NCI-H510A treated with DMSO at 0.1 percent for 48 hours (cell line): ENCODE measurements around the gene SGMS1.
"Not testable (repeated sequence)": the region's sequence is repeated elsewhere in the genome, so short reads cannot be mapped to it uniquely, and the experiment has no call there.

Source experiments
- DNase-seq: peaks from one replicate; lab custom pipeline; 2025; lab: John Stamatoyannopoulos, UW

The SGMS1 gene

DNA sequence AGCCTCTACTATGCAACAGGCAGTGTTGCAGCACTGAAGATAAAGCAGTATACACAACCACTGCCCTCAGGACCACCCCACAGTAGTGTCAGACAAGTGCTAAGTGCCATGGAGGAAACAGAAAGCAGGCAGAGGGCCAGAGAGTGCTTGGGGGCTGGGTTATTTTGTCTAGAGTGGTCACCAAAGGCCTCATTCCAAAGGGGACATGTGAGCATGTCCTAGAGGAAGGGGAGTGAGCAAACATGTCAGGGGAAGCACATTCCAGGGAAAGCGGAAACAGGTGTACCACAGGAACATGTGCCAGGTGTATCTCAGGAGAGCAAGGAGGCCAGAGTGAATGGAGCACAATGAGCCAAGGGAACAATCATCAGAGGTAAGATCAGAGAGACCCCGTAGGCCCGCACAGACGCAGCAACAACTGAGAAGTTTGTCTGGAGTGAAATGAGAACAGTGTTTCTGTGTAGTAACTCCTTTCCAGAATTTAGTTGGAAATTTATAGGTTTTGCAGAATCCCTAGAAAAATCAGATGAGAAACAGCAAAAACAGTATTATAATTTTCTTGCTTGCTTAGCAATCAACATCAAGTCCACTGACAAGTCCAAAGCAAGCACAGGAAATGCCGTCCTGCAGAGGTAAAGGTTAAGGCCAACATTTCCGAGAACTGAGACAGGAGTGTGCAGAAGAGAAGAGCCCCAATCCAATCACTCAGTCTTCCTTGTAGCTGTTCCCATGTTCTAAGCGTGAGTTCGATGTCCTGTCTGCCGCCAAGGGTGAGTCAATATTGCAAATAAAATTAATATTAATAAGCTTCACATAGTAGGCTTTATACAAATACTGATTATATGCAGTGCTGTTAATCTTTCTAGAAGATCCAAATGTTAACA lies 67.3 kb downstream of the SGMS1 start:
- DNase-seq: no peak

- no peak for DNase-seq
These were observed 68.7 kb downstream of the SGMS1 start for GRCh38 chr10:50554995-50555568.

DNA sequence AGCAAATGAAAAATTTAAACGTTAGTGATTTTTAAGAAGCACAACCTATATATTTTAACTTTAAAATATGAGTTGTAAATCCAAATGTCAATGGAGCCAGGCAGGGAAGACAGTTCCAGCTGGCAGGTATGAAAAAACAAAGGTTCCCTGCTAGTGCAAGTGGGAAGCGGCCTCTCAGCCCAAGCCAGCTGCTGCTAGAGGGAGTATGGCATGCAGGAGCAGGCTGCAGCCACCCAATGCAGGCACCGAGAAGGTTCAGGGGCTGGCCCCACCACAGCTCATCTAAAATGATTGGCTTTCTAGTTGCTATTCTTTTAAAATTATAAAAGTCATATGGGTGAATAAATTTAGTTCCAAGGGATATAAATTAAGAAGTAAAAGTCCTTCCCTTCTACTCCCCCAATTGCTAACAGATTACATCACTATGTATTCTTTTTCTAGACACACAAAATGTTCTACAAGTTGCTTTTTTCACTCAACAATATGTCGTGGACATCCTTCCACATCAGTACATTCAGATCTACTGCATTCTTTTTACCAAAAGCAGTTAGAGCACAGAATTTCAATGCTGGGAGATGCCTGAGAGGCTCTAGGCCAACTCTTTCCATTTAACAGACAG lies 69.3 kb downstream of the SGMS1 start:
- DNase-seq: peak; percentile 38

GRCh38 chr10:50552771-50553535 lies 70.8 kb downstream of the SGMS1 start:
- DNase-seq: no peak

DNA sequence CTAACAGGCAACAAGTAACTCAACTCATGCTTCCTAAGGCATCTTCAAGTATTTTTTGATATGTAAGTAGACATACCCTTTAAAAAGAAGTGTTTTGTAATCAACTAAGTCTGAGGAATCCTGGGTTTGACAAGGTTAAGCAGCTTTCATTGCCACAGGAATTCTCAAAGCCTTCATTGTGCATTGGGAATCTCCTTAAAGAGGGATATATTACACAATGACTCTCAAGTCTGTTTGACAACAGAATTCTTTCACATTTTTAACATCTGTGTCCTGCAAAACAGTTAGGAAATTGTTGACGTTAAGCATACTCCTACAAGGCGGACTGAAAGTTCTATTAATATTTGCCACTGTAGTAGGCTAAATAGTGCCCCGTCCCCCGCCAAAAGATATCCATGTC lies 71.4 kb downstream of the SGMS1 start:
- DNase-seq: no peak

GRCh38 chr10:50551894-50552293 lies 71.9 kb downstream of the SGMS1 start:
- no peak for DNase-seq

- no peak for DNase-seq
These were observed 73.4 kb downstream of the SGMS1 start for GRCh38 chr10:50550291-50550839.

DNA sequence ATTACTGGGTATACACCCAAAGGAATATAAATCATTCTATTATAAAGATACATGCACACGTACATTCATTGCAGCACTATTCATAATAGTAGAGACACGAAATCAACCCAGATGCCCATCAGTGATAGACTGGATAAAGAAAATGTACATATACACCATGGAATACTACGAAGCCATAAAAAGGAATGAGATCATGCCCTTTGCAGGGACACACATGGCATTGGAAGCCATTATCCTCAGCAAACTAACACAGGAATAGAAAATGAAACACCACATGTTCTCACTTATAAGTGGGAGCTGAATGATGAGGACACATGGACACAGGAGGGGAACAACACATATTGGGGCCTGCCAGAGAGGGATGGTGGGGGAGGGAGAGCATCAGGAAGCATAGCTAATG lies 74.6 kb downstream of the SGMS1 start:
- not testable (repeated sequence) for DNase-seq

DNA sequence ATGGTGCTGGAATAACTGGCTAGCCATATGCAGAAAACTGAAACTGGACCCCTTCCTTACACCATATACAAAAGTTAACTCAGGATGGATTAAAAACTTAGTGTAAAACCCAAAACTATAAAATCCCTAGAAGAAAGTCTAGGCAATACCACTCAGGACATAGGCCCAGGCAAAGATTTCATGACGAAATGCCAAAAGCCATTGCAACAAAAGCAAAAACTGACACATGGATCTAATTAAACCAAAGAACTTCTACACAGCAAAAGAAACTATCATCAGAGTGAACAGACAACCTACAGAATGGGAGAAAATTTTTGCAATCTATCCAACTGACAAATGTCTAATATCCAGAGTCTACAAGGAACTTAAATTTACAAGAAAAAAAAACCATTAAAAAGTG lies 75.3 kb downstream of the SGMS1 start:
- DNase-seq: not testable (repeated sequence)

- DNase-seq: not testable (repeated sequence)
These were observed 77.5 kb downstream of the SGMS1 start for GRCh38 chr10:50546287-50546686.

GRCh38 chr10:50545846-50546245 lies 77.9 kb downstream of the SGMS1 start:
- DNase-seq: no peak

- DNase-seq: no peak
These were observed 78.8 kb downstream of the SGMS1 start for GRCh38 chr10:50544857-50545429.

DNA sequence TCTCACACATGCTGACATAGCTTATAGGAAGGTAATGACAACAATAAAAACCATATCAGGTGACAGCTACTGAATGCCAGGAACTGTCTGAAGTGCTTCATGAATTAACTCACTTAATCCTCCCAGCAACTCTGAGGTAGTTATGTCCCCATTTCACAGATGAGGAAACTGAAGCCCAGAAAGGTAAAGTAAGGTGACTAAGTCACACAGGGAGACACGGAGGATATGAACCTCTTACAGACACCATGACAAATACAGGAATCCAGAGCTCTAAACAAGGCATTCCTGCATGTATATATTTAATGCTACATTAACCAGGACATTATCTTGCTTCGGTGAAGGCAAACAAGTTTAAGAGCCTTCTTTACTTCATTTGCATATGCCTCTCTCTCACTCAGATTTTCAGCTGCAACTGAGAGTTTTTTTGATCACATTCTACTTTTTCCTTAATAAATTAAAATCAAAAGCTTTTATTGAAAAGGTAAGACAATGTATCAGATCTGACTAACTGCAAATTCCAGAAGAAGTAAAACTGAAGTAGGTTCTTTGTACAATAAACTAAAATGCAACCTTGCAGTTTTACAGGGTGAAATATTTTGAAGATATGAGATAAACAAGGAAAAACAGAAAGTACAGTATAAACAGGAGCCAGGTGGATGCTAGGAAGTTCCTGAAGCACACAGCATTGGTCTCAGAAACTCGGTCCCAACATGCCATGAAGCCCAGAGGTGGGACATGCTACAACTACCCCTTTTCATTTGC lies 79.5 kb downstream of the SGMS1 start:
- DNase-seq: no peak

DNA sequence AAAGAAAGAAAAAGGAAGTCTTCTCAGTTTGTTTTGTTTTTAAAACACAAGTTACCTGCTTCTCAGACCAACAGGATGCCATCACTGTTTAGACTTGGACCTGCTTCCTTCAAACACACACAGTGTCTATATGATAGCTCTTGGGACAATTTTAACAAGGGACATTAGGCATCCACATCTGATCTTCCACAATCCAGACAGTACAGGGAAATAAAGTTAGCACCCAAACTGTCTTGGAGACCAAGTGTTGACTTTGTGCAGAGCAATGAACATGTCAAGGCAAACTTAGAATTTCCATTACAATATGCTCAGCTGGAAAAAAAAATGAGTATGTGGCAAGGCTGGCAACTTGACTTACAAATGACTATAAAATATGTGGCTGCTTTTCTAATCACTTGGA lies 80.9 kb downstream of the SGMS1 start:
- no peak for DNase-seq

DNA sequence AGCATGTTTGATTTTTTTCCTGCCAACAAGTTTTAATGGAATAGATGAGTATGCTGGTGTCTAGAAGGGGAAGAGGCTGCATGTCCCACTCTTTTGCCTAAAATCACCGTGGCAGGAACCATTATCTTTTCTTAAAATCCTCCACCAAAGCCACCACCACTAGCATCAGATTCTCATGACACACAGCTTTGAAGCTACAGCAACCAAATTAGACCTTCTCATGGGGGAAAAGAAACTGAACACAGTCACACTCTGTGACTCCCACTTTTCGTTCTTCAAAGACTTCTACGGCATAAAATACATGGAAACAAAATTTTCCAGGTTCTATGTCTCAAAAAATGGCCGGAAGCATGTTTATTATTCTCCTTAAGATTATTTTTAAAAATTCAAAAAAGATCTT lies 81.8 kb downstream of the SGMS1 start:
- DNase-seq: no peak

GRCh38 chr10:50541317-50541716 lies 82.4 kb downstream of the SGMS1 start:
- no peak for DNase-seq

DNA sequence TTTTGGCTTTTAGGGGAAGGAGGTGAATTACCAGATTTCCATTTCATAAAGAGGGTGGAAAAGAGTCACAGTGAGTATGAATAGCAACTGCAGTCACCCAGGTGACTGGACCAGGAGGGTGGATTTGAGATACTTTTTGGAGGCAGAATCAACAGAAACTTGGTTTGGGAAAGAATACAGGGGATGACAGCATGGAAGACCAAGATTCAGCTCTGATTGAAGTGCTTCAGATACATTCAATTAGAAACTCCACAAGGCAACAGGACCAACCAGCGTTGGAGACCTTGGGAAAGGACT lies 83.0 kb downstream of the SGMS1 start:
- no peak for DNase-seq

- no peak for DNase-seq
These were observed 83.5 kb downstream of the SGMS1 start for GRCh38 chr10:50540069-50540825.

DNA sequence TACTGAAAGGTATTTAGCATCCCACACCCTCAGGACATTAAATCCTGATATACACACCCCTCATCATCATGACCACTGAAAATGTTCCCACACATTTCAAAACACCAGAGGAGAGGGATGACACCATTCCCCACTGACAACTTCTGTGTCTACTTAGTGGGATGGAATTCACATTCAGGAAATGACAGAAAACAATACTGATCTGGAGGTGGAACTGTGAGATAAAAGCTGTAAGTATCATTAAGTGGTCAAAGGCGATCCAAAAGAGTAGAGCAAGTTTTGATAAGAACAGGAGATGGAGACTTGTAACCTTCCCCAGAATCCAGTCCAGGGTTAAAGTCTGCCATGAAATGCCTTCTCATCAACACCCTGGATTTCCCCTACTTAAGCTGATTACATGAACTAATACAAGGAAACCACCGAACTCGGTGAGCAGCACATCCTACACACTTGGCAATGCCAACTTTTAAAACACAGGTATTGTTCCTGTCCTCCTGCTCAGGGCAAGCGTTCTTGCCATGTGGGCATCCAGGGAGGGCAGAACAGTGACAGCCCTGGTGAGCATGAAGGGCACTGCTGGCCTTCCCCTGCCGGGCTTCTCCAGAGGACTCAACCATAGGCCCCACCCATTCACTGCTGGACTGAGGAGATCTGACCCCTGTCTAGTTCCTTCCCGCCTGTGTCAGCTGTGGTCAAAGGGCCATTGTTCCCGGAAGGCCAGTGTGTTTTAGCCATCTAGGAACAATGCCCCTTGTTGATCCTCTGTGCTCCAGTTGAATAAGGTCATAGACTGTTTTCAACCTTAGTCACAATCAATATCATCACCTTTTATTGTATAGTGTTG lies 85.0 kb downstream of the SGMS1 start:
- no peak for DNase-seq
